ENCODE measurements around the gene GLYATL3.

Gene GLYATL3

DNA sequence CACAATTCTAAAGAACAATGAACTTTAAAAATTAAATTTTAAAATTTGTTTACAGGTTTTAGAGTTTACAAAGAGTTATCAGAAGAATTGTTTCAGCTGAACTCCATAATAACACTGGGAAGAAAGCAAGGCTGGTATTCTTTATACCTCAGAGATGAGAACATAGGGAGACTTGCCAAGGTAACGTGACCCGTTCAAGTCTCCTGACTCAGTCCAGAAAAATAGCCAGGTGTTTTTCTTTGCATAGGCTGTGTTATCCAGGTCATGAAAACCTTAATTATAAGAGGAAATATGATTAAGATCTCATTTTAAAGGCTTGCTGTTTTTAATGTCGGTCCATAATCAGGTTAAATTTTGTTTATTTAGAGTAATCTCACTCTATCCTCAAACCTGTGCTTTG lies 42.2 kb downstream of the GLYATL3 start:
- peak; percentile 76 for DNase-seq (ENCODE audit: low read depth)
- H3K4me3 ChIP-seq (ENCODE audit: low read length), result no peak overlapping the region
- TF ChIP-seq, protein P1, sequence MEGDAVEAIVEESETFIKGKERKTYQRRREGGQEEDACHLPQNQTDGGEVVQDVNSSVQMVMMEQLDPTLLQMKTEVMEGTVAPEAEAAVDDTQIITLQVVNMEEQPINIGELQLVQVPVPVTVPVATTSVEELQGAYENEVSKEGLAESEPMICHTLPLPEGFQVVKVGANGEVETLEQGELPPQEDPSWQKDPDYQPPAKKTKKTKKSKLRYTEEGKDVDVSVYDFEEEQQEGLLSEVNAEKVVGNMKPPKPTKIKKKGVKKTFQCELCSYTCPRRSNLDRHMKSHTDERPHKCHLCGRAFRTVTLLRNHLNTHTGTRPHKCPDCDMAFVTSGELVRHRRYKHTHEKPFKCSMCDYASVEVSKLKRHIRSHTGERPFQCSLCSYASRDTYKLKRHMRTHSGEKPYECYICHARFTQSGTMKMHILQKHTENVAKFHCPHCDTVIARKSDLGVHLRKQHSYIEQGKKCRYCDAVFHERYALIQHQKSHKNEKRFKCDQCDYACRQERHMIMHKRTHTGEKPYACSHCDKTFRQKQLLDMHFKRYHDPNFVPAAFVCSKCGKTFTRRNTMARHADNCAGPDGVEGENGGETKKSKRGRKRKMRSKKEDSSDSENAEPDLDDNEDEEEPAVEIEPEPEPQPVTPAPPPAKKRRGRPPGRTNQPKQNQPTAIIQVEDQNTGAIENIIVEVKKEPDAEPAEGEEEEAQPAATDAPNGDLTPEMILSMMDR (IDR thresholded peaks at IDR 0.05; ENCODE audit: insufficient read depth, low read depth, low read length, missing control alignments), result no peak

DNA sequence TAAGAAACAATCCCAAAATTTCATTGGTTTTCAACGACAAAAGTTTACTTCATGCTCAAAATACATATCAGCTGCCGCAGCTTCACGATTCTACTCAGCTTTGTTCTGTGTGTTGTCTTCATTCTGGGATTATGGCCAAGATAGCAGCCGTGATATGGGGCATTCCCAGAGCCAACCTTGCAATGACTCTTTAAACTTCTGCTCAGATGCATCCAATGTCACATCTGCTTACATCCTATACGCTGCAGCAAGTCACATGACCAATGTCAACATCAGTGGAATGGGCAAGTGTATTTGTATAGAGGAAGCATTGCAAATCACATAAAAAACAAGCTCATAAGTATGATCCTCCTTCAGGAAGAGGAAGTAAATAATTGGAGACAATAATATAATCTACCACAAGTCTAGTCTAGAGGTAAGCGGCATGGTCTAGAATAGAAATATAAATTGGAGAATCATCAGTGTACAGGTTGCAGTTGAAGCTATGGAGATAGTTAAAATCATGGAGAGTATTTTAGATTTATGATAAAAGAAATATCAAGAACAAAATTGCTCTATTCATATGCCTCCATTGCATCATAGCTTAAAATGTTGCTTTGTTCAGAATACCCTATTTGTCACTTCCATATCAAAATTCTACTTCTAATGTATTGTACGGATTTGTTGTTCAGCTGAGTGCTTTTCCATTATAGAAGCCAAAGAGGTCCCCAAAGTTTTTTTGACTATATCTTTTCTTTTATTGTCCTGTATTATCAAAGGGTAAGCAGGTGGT lies 43.5 kb downstream of the GLYATL3 start:
- H3K4me3 ChIP-seq (ENCODE audit: low read length), result no peak overlapping the region
- no peak for DNase-seq (ENCODE audit: low read depth)
- TF ChIP-seq, protein P1 (IDR thresholded peaks at IDR 0.05; ENCODE audit: insufficient read depth, low read depth, low read length, missing control alignments), result no peak

DNA sequence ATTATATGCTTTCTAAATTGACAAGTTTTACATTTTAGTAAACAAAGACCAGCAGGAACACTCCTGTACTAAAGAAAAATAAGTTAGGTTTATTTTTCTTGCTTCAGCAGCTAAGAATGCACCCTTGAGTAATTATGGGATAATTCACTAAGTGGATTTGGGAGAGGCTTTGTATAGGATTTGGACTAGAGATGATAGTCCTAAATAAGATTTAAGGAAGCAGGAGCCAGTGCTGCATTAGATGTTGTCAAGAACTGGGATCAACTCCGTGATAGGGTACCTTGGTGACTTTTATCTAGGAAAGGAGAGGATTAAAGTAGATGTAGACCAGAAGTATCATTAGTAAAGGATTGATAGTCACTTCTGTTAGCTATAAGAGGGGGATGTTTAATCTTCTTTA lies 46.6 kb downstream of the GLYATL3 start:
- DNase-seq (ENCODE audit: low read depth), result no peak
- no peak overlapping the region for H3K4me3 ChIP-seq (ENCODE audit: low read length)
- TF ChIP-seq, protein P1 (IDR thresholded peaks at IDR 0.05; ENCODE audit: insufficient read depth, low read depth, low read length, missing control alignments), result no peak

DNA sequence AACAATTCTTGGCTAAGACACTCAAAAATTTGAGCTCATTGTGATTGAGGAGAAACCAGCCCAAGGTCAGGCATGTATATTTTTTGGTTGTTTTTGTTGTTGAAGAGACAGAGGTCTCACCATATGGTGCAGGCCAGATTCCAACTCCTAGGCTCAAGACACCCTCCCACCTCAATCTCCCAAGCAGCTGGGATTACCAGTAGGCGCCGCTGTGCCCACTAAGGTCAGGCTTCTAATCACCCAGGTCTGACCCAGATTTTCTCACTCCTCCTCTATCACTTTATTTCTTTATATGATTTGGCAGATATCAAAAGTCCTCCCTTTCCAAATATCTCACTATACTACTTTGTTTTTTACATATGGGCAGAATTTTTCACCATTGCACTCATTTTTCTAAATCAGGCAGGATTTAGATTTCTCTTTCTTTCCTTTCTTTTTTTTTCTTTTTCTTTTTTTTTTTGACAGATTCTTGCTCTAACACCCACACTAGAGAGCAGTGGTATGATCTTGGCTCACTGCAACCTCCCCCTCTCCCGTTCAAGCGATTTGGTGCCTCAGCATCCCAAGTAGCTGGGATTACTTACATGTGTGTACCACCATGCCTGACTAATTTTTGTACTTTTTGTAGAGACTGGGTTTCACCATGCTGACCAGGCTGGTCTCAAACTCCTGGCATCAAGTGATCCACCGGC lies 49.0 kb downstream of the GLYATL3 start:
- no peak for DNase-seq (ENCODE audit: low read depth)
- TF ChIP-seq, protein P1 (IDR thresholded peaks at IDR 0.05; ENCODE audit: insufficient read depth, low read depth, low read length, missing control alignments), result no peak
- H3K4me3 ChIP-seq (ENCODE audit: low read length), result no peak overlapping the region

DNA sequence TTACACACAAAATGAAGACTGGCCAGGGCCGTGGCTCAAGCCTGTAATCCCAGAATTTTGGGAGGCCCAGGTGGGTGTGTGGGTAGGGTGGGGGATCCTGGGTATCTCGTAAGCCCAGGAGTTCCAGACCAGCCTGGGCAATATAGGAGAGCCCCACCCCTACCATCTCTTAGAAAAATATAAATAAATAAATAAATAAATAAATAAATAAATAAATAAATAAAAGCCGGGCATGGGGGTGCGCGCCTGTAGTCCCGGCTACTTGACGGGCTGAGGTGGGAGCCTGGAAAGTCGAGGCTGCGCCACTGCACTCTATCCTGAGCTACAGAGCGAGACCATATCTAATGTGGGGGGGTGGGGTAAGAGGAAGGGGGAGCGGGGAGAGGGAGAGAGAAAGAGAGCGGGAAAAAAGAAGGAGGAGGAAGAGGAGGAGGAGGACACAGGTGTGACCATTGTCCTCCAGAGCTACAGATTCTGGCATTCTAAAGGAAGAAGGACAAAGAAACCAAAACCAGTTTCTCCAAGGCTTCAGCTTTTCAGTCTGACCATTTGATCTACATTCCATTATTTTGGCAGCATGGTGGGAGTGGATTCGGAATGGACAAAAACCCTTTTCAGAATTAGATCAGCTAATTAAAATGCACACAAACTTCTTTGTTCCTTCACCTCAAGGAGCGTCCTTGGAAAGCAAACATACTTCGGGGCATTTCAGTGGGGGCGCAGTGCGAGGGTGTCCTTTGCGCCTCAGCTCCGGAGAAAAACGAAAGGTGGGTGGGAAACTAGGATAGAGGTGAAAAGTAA lies 50.2 kb downstream of the GLYATL3 start:
- peak overlapping the region; percentile 88 for H3K4me3 ChIP-seq (ENCODE audit: low read length)
- no peak for DNase-seq (ENCODE audit: low read depth)
- TF ChIP-seq, protein P1 (IDR thresholded peaks at IDR 0.05; ENCODE audit: insufficient read depth, low read depth, low read length, missing control alignments), result peak; percentile 3

DNA sequence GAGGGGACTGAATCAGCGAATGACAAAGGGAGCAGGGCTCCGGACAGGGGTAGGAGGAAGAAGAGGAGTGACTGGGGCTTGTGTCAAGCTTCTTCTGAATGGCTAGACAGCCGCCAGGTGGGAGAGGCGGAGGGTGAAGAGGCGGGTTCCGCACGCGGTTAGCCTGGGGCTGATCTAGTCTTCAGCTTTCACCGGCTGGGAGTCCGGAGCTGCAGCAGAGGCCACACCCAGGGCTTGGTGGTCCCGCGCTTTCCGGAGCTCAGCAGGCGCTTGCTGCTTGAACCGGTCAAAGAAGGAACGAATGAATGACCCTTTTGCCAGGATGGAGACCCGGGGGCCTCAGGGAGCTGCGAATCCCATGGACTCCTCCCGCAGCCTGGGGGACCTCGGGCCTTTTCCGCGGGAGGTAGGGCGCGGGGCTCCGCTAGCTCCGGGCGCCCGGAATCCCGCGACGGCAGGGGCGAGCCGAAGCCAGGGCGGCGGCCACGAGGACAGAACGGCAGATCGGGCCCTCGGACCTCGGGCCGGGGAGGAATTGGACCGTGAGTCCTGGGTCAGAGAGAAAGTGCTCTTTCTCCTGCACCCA lies 50.9 kb downstream of the GLYATL3 start, which contains the start of gene C6orf141:
Gene C6orf141 (plus strand): TSS at position 177 of the 586 bp plus-strand sequence. CDS start 125 bp downstream, at position 302.
- peak within 1 kb of the TSS; percentile 88 for H3K4me3 ChIP-seq (ENCODE audit: low read length)
- DNase-seq (ENCODE audit: low read depth), result peak; percentile 86
- TF ChIP-seq, protein P1 (IDR thresholded peaks at IDR 0.05; ENCODE audit: insufficient read depth, low read depth, low read length, missing control alignments), result no peak

All from epithelial cell of esophagus (primary cell).